A673 (cell line): ENCODE measurements around the gene TAF3.

Experiments used
- CTCF ChIP-seq: fragments of 300-800, 200-600 bp; sonication (generic); conservative IDR thresholded peaks from 2 replicates; pipeline ENCODE4 v1.5.1; 2017; ENCODE audit warnings: low read depth, mild to moderate bottlenecking, antibody characterized with exemption, low read length, moderate library complexity, mixed read lengths
- EZH2 ChIP-seq: fragments of 200-600 bp; sonication (generic); IDR thresholded peaks from 2 replicates; pipeline ENCODE4 v1.6.1; 2017; ENCODE audit warnings: borderline replicate concordance, low read depth, mild to moderate bottlenecking, mixed read lengths, antibody characterized with exemption, low read length; ENCODE audit not compliant: poor library complexity, severe bottlenecking

- no peak for TF ChIP-seq CTCF
- TF ChIP-seq EZH2 = no peak
Observed at GRCh38 chr10:8066124-8066523, 247.8 kb downstream of the TAF3 start.
